ENCODE results near the gene LPO.

DNA sequence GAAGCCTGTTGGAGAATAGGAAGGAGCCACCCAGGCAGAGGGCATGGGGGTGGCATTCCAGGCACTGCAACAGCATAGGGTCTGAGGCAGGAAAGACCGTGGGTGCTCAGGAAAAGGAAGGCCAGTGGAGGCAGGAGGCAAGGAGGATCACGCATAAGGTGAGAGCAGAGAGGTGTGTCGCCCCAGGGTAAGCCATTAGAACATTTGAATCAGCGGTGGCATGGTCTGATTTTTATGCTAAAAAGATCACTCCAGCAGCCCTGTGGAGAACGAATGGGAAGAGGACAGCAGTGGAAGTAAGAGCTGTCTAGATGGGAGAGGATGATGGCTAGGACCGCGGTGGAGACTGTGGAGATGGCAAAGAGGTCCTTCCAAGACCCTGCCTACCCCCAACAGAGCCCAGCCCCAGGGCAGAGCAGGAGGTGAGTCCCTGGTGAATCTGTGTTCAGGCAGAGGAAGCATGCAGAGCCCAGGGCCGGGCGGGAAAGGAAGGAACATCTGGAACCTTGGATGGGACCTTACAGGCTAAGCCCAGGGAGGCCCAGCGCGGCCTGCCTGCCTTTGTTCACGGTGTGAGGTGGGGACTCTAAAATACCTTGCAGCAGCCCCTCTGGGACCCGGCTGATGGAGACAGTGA is 7.8 kb downstream of the LPO start:
- TF ChIP-seq, protein P1, sequence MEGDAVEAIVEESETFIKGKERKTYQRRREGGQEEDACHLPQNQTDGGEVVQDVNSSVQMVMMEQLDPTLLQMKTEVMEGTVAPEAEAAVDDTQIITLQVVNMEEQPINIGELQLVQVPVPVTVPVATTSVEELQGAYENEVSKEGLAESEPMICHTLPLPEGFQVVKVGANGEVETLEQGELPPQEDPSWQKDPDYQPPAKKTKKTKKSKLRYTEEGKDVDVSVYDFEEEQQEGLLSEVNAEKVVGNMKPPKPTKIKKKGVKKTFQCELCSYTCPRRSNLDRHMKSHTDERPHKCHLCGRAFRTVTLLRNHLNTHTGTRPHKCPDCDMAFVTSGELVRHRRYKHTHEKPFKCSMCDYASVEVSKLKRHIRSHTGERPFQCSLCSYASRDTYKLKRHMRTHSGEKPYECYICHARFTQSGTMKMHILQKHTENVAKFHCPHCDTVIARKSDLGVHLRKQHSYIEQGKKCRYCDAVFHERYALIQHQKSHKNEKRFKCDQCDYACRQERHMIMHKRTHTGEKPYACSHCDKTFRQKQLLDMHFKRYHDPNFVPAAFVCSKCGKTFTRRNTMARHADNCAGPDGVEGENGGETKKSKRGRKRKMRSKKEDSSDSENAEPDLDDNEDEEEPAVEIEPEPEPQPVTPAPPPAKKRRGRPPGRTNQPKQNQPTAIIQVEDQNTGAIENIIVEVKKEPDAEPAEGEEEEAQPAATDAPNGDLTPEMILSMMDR (IDR thresholded peaks at IDR 0.05; ENCODE audit: borderline replicate concordance, extremely low read depth, low read length, poor library complexity, severe bottlenecking): no peak
- TF ChIP-seq EZH2 (IDR thresholded peaks at IDR 0.05; ENCODE audit: borderline replicate concordance, low read depth, low read length, severe bottlenecking): no peak
